H1 (cell line): ENCODE data around the gene FCHO1. TPM values are rescaled to one million over a fixed set of nuclear protein-coding genes. Genes with fewer than 3 reads are reported as not detected.

Experiments used
- CTCF ChIA-PET: fragments of 300-600 bp; sonication (Branson Sonifier 250); formaldehyde crosslinking; loops from one replicate; lab custom pipeline; 2021; ENCODE audit not compliant: partially characterized antibody; lab: Charles Lee
- POLR2A ChIA-PET: fragments of 300-600 bp; sonication (Branson Sonifier 250); formaldehyde crosslinking; loops from one replicate; lab custom pipeline; 2021; ENCODE audit warnings: inconsistent platforms; ENCODE audit not compliant: partially characterized antibody; lab: Charles Lee
- DNase-seq, 2 experiments: peaks; one replicate each; pipeline versions ENCODE4 v3.0.0 to v3.0.0-alpha.2; 2010 to 2022; ENCODE audit warnings: low spot score in 2 of 2, low read depth in 1 of 2, mixed read lengths in 1 of 2
- FAIRE-seq: peaks from 2 replicates; lab custom pipeline; 2011; peaks lifted over from hg19 to GRCh38; lab: Jason Lieb, UNC
- H2AFZ ChIP-seq: 2 replicates; pipeline ENCODE4 v1.8.1; 2012; ENCODE audit warnings: low read length, inconsistent platforms
- H2AK5ac ChIP-seq: 2 replicates; pipeline ENCODE4 v1.6.1; 2013; ENCODE audit warnings: low read depth, low read length
- H2BK120ac ChIP-seq: replicated peaks from 2 replicates; pipeline ENCODE3; 2013; ENCODE audit warnings: low read depth, low read length, inconsistent platforms
- H2BK12ac ChIP-seq: 2 replicates; pipeline ENCODE4 v1.6.1; 2013; ENCODE audit warnings: low read depth, low read length
- H2BK15ac ChIP-seq: 2 replicates; pipeline ENCODE4 v1.6.1; 2013; ENCODE audit warnings: low read length
- H2BK20ac ChIP-seq: 2 replicates; pipeline ENCODE4 v1.6.1; 2013; ENCODE audit warnings: low read length
- H2BK5ac ChIP-seq: 2 replicates; pipeline ENCODE4 v1.6.1; 2013; ENCODE audit warnings: low read depth, low read length
- H3K14ac ChIP-seq: 2 replicates; pipeline ENCODE4 v1.6.1; 2013; ENCODE audit warnings: inconsistent platforms; ENCODE audit not compliant: insufficient read length
- H3K18ac ChIP-seq: 2 replicates; pipeline ENCODE4 v1.6.1; 2013; ENCODE audit warnings: low read length; ENCODE audit errors: extremely low read depth
- H3K23ac ChIP-seq: 2 replicates; pipeline ENCODE4 v1.6.1; 2013; ENCODE audit warnings: inconsistent platforms; ENCODE audit not compliant: insufficient read length
- H3K23me2 ChIP-seq: 2 replicates; pipeline ENCODE4 v1.6.1; 2013; ENCODE audit warnings: low read depth, low read length
- H3K27ac ChIP-seq: 2 replicates; pipeline ENCODE4 v1.6.1; 2011; ENCODE audit warnings: low read depth, low read length, inconsistent platforms
- H3K27me3 ChIP-seq, 4 experiments: replicated peaks in 1 of 4; 1 replicate in 1 of 4; 2 replicates in 3 of 4; pipeline versions ENCODE4 v1.6.1 to v1.8.1; 2011 to 2013; ENCODE audit warnings: low read length in 3 of 4, mild to moderate bottlenecking in 3 of 4, inconsistent platforms in 2 of 4, mixed read lengths in 2 of 4, moderate library complexity in 1 of 4; ENCODE audit not compliant: control insufficient read depth in 3 of 4, insufficient read depth in 3 of 4; ENCODE audit errors: extremely low read depth in 1 of 4
- H3K36me3 ChIP-seq, 4 experiments: 2 replicates each; pipeline versions ENCODE4 v1.6.1 to v1.8.1; 2011 to 2013; ENCODE audit warnings: mild to moderate bottlenecking in 4 of 4, low read length in 3 of 4, moderate library complexity in 2 of 4, control low read depth in 1 of 4, inconsistent platforms in 1 of 4; ENCODE audit not compliant: insufficient read depth in 4 of 4, control insufficient read depth in 2 of 4
- H3K4ac ChIP-seq: replicated peaks from 2 replicates; pipeline ENCODE3; 2013; ENCODE audit warnings: low read length, low read depth, mixed read lengths, inconsistent platforms; ENCODE audit not compliant: insufficient read length
- H3K4me1 ChIP-seq, 4 experiments: replicated peaks in 1 of 4; 1 replicate in 1 of 4; 2 replicates in 3 of 4; pipeline versions ENCODE4 v1.6.1 to v1.8.1; 2011 to 2013; ENCODE audit warnings: low read length in 3 of 4, inconsistent platforms in 2 of 4, mixed read lengths in 1 of 4; ENCODE audit not compliant: insufficient read depth in 4 of 4, control insufficient read depth in 3 of 4
- H3K4me2 ChIP-seq, 2 experiments: 2 replicates each; pipeline versions ENCODE4 v1.6.1 to v1.8.1; 2011 to 2013; ENCODE audit warnings: low read depth in 2 of 2, low read length in 2 of 2, control low read depth in 1 of 2, inconsistent platforms in 1 of 2, mild to moderate bottlenecking in 1 of 2; ENCODE audit not compliant: insufficient read depth in 1 of 2
- H3K4me3 ChIP-seq, 4 experiments: fragments of 200-600, 300-600 bp in 1 of 4; sonication (generic), shearing (Covaris generic), sonication (Bioruptor Twin) in 1 of 4; 2 replicates each; pipeline versions ENCODE4 v1.5.1 to v1.8.1; 2011 to 2016; ENCODE audit warnings: low read length in 4 of 4, low read depth in 3 of 4, control low read depth in 2 of 4, inconsistent platforms in 2 of 4, mild to moderate bottlenecking in 2 of 4, mixed read lengths in 1 of 4, moderate library complexity in 1 of 4; ENCODE audit not compliant: insufficient read depth in 2 of 4; ENCODE audit errors: extremely low read depth in 1 of 4
- H3K56ac ChIP-seq: replicated peaks from 2 replicates; pipeline ENCODE3; 2013; ENCODE audit warnings: low read depth, mild to moderate bottlenecking, mixed read lengths, low read length, inconsistent platforms; ENCODE audit not compliant: insufficient read length
- H3K79me1 ChIP-seq: 2 replicates; pipeline ENCODE4 v1.6.1; 2013; ENCODE audit warnings: low read depth, low read length, control low read depth
- H3K79me2 ChIP-seq, 2 experiments: 2 replicates each; pipeline versions ENCODE4 v1.6.1 to v1.8.1; 2012 to 2013; ENCODE audit warnings: low read length in 2 of 2, mild to moderate bottlenecking in 2 of 2, inconsistent platforms in 1 of 2; ENCODE audit not compliant: insufficient read depth in 2 of 2, control insufficient read depth in 1 of 2
- H3K9ac ChIP-seq, 4 experiments: replicated peaks in 1 of 4; 1 replicate in 1 of 4; 2 replicates in 3 of 4; pipeline versions ENCODE4 v1.6.1 to v1.8.1; 2011 to 2013; ENCODE audit warnings: low read depth in 3 of 4, low read length in 3 of 4, control low read depth in 2 of 4, mild to moderate bottlenecking in 2 of 4, moderate library complexity in 2 of 4, inconsistent platforms in 1 of 4; ENCODE audit errors: extremely low read depth in 1 of 4
- H3K9me3 ChIP-seq, 2 experiments: 2 replicates each; pipeline versions ENCODE4 v1.6.1 to v1.8.1; 2012 to 2013; ENCODE audit warnings: mild to moderate bottlenecking in 2 of 2, moderate library complexity in 2 of 2, control low read depth in 1 of 2, inconsistent platforms in 1 of 2, low read depth in 1 of 2, low read length in 1 of 2, mixed read lengths in 1 of 2; ENCODE audit not compliant: insufficient read depth in 2 of 2
- H4K20me1 ChIP-seq, 2 experiments: replicated peaks in 1 of 2; 2 replicates each; pipeline versions ENCODE3 to v1.8.1; 2011 to 2013; ENCODE audit warnings: inconsistent platforms in 2 of 2, low read length in 2 of 2, mild to moderate bottlenecking in 1 of 2; ENCODE audit not compliant: insufficient read depth in 2 of 2, control insufficient read depth in 1 of 2
- H4K5ac ChIP-seq: 2 replicates; pipeline ENCODE4 v1.6.1; 2013; ENCODE audit warnings: low read length, low read depth, mixed read lengths, inconsistent platforms; ENCODE audit not compliant: insufficient read length
- H4K8ac ChIP-seq: 2 replicates; pipeline ENCODE4 v1.8.0; 2013; ENCODE audit warnings: mild to moderate bottlenecking, moderate library complexity, low read length, inconsistent platforms; ENCODE audit not compliant: insufficient read depth; ENCODE audit errors: extremely low read depth
- H4K91ac ChIP-seq: replicated peaks from 2 replicates; pipeline ENCODE3; 2013; ENCODE audit warnings: low read length, mixed read lengths, inconsistent platforms; ENCODE audit not compliant: insufficient read length
- ATF3 ChIP-seq: IDR thresholded peaks from 2 replicates; pipeline ENCODE4 v1.6.1; 2011; ENCODE audit warnings: low read depth, mild to moderate bottlenecking, low read length; ENCODE audit not compliant: insufficient read depth
- CREB1 ChIP-seq: IDR thresholded peaks from 2 replicates; pipeline ENCODE4 v1.6.1; 2012; ENCODE audit warnings: inconsistent platforms
- MAX ChIP-seq: IDR thresholded peaks from 2 replicates; pipeline ENCODE4 v1.6.1; 2012; ENCODE audit warnings: inconsistent platforms
- NRF1 ChIP-seq: IDR thresholded peaks from 2 replicates; pipeline ENCODE4 v1.6.1; 2011; ENCODE audit warnings: mild to moderate bottlenecking, low read depth, low read length, improper control_type of control experiment
- RXRA ChIP-seq: IDR thresholded peaks from 2 replicates; pipeline ENCODE4 v1.6.1; 2011; ENCODE audit warnings: low read depth, mild to moderate bottlenecking, low read length, moderate library complexity; ENCODE audit not compliant: insufficient read depth
- SAP30 ChIP-seq: fragments of 300-600 bp; sonication (generic); IDR thresholded peaks from 2 replicates; pipeline ENCODE4 v1.7.1; 2012; ENCODE audit warnings: low read length, moderate library complexity, mild to moderate bottlenecking, inconsistent platforms; ENCODE audit not compliant: insufficient read depth, insufficient replicate concordance
- SIN3A ChIP-seq, 2 experiments: IDR thresholded peaks in 1 of 2; conservative IDR thresholded peaks in 1 of 2; 2 replicates each; pipeline ENCODE4 v1.6.1; 2011 to 2012; ENCODE audit warnings: low read length in 2 of 2, improper control_type of control experiment in 1 of 2, low read depth in 1 of 2, mild to moderate bottlenecking in 1 of 2
- SIRT6 ChIP-seq: IDR thresholded peaks from one replicate; pipeline ENCODE4 v1.7.1; 2012; ENCODE audit warnings: low read length, inconsistent platforms
- TAF1 ChIP-seq: IDR thresholded peaks from 2 replicates; pipeline ENCODE4 v1.6.1; 2011; ENCODE audit warnings: mild to moderate bottlenecking, low read depth, low read length
- WGBS, 2 experiments: shearing (Covaris generic) in 1 of 2; methylation state at CpG; one replicate each; pipeline versions ENCODE4 v1.1.6 to v1.1.7; 2013 to 2015; ENCODE audit warnings: low lambda C conversion rate in 2 of 2, mixed read lengths in 2 of 2, inconsistent platforms in 1 of 2, low coverage in 1 of 2, missing lambda C conversion rate in 1 of 2; ENCODE audit not compliant: insufficient replicate concordance in 2 of 2, insufficient coverage in 1 of 2, insufficient read length in 1 of 2; ENCODE audit errors: extremely low coverage in 1 of 2, missing lambda C conversion rate in 1 of 2; 5-methylcytosine and 5-hydroxymethylcytosine counted together
- polyA plus RNA-seq, 7 experiments: library from polyadenylated mRNA; depleted of rRNA in 3 of 7; stranded (reverse) in 5 of 7; unstranded in 2 of 7; fragments of >200 nt in 5 of 7; fragments of 200-250 nt in 2 of 7; gene quantifications; 1 replicate in 5 of 7; 2 replicates in 1 of 7; 4 replicates in 1 of 7; pipeline versions ENCODE4 v1.2.1 to v1.2.3, GENCODE V29; 2011 to 2013; ENCODE audit warnings: missing spikeins in 2 of 7, mixed read lengths in 2 of 7
- total RNA-seq: library from RNA; stranded (reverse); fragmentation: NEBNext Ultra II Directional; extraction: Animal tissue kit (Norgen Biotek cat#: 25700); gene quantifications from 2 replicates; pipeline ENCODE4 v1.2.1, GENCODE V29; 2021

FCHO1 gene
- total and polyA plus RNA-seq, 2 of the 8 experiments (the other 6 are each of a cell fraction or from before 2014, with no cell fraction given) = 13.0 to 25.9 TPM

DNA sequence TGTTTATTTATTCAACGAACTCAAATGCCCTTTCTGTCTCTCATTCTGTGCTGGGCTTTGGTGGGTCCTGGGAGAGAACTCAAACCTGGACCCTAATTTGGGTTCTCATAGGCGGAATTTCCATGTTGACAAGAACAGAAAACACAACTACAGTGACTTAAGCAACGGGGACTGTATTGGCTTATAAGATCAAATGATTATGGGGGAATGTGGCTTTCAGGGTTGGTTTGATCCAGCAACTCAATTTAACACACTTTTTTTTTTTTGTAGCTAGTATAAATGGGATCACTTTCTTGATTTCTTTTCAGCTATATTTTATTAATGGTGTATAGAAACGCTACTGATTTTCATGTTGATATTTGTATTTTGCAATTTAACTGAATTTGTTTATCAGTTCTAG is 9.9 kb downstream of the FCHO1 start:
- POLR2A ChIA-PET = no interaction called here
- TF ChIP-seq RXRA (no peak), ATF3 (no peak), SIRT6 (no peak), CREB1 (no peak), TAF1 (no peak), MAX (no peak), SIN3A (conservative IDR thresholded peaks at IDR 0.05 in 1 of 2, IDR thresholded peaks at IDR 0.05 in 1 of 2; ENCODE audit: low read depth in 1 of 2, low read length in 2 of 2) (no peak), SAP30 (no peak), NRF1 (no peak)

More for the DNA sequence above, 9.9 kb downstream of the FCHO1 start:
- Histone ChIP-seq H4K8ac (no peak overlapping the region), H2BK120ac (no peak overlapping the region), H3K4me3 (no peak overlapping the region), H3K4me1 (no peaks in the 10 kb centered on the region; a peak in 1 of 7 replicates), H3K27me3 (no peaks in the 10 kb centered on the region), H4K5ac (no peak overlapping the region), H2BK15ac (no peak overlapping the region), H4K91ac (no peak overlapping the region), H3K14ac (no peak overlapping the region), H3K18ac (no peak overlapping the region), H4K20me1 (no peaks in the 10 kb centered on the region), H3K79me2 (no peaks in the 10 kb centered on the region), H3K36me3 (peaks cover 0 to 2% (median 0%) of the 10 kb centered on the region in 4 experiments; a peak in 1 of 8 replicates), H3K4ac (no peak overlapping the region), H3K9ac (no peak overlapping the region), H3K79me1 (no peaks in the 10 kb centered on the region), H3K9me3 (no peaks in the 10 kb centered on the region), H3K27ac (no peak overlapping the region), H2AK5ac (no peak overlapping the region), H2BK12ac (no peak overlapping the region), H3K56ac (no peak overlapping the region), H3K23me2 (no peaks in the 10 kb centered on the region; the same call in 1 of the 2 replicates), H2AFZ (no peak overlapping the region), H2BK20ac (no peak overlapping the region), H3K23ac (no peak overlapping the region), H2BK5ac (no peak overlapping the region), H3K4me2 (no peak overlapping the region)
- CTCF ChIA-PET = interaction anchor here (0.6 to 1.7 kb wide), 5 partner anchors 14 to 58 kb away, joined by 3 read pairs; no protein-coding TSS in a partner anchor
- WGBS, 2 experiments = 83% methylated on average over 4 of the region's 4 CpGs; no CpG with 5 or more reads in 1 of the 2 experiments
- no peak for FAIRE-seq
- no peak for DNase-seq
